Endothelial cell of umbilical vein (primary cell): ENCODE data around the gene GBP7. TPM values are rescaled to one million over a fixed set of nuclear protein-coding genes. Genes with fewer than 3 reads are reported as not detected.

Experiments
- BruUV-seq: library from RNA; stranded (reverse); fragments of 400-500 nt; replicated peaks from 2 replicates; lab custom pipeline; 2021; lab: Mats Ljungman, UMichigan
- CTCF ChIA-PET: fragments of 300-600, 350-600 bp; sonication (Branson Sonifier 250); formaldehyde crosslinking; loops from one replicate; lab custom pipeline; 2021; ENCODE audit warnings: antibody characterized with exemption, inconsistent platforms; lab: Charles Lee
- POLR2A ChIA-PET: fragments of 300-600, 350-600 bp; sonication (Branson Sonifier 250); formaldehyde crosslinking; loops from one replicate; lab custom pipeline; 2021; ENCODE audit warnings: antibody characterized with exemption, inconsistent platforms; lab: Charles Lee
- DNase-seq: peaks from one replicate; pipeline ENCODE4 v3.0.0-alpha.2; 2011; ENCODE audit warnings: low read depth, low spot score
- FAIRE-seq: peaks from 2 replicates; lab custom pipeline; 2011; peaks lifted over from hg19 to GRCh38; lab: Jason Lieb, UNC
- H2AFZ ChIP-seq: 2 replicates; pipeline ENCODE4 v1.6.0; 2012; ENCODE audit warnings: low read depth, low read length, control low read depth, inconsistent platforms
- H3K27ac ChIP-seq: 2 replicates; pipeline ENCODE4 v1.5.1; 2011; ENCODE audit warnings: low read depth, mild to moderate bottlenecking, control low read depth, low read length, moderate library complexity; ENCODE audit not compliant: insufficient read depth
- H3K27me3 ChIP-seq, 2 experiments: 2 replicates each; pipeline versions ENCODE4 v1.6.0 to v1.6.1; 2011; ENCODE audit warnings: low read length in 2 of 2, mixed read lengths in 1 of 2; ENCODE audit not compliant: control insufficient read depth in 2 of 2, insufficient read depth in 2 of 2
- H3K36me3 ChIP-seq, 2 experiments: 2 replicates in 1 of 2; 3 replicates in 1 of 2; pipeline ENCODE4 v1.5.1; 2011; ENCODE audit warnings: low read length in 2 of 2, mild to moderate bottlenecking in 1 of 2, moderate library complexity in 1 of 2; ENCODE audit not compliant: control insufficient read depth in 2 of 2, insufficient read depth in 2 of 2; ENCODE audit errors: extremely low read depth in 1 of 2
- H3K4me1 ChIP-seq: 3 replicates; pipeline ENCODE4 v1.5.1; 2011; ENCODE audit warnings: mild to moderate bottlenecking, low read length; ENCODE audit not compliant: control insufficient read depth, insufficient read depth; ENCODE audit errors: extremely low read depth
- H3K4me2 ChIP-seq: 2 replicates; pipeline ENCODE4 v1.6.1; 2011; ENCODE audit warnings: low read length, control low read depth, mixed read lengths; ENCODE audit not compliant: insufficient read depth
- H3K4me3 ChIP-seq, 3 experiments: fragments of 200-600 bp in 1 of 3; sonication (generic), shearing (Covaris generic) in 1 of 3; replicated peaks in 1 of 3; 2 replicates each; pipeline ENCODE4 v1.5.1; 2011 to 2016; ENCODE audit warnings: control low read depth in 3 of 3, low read length in 3 of 3, mild to moderate bottlenecking in 2 of 3, inconsistent platforms in 1 of 3, low read depth in 1 of 3, moderate library complexity in 1 of 3; ENCODE audit not compliant: insufficient read depth in 1 of 3
- H3K79me2 ChIP-seq: 2 replicates; pipeline ENCODE4 v1.6.0; 2012; ENCODE audit warnings: low read length, inconsistent platforms; ENCODE audit not compliant: control insufficient read depth, insufficient read depth
- H3K9ac ChIP-seq: replicated peaks from 2 replicates; pipeline ENCODE3; 2011; ENCODE audit warnings: low read length, control low read depth; ENCODE audit not compliant: insufficient read depth; ENCODE audit errors: extremely low read depth
- H3K9me1 ChIP-seq: replicated peaks from 3 replicates; pipeline ENCODE4 v1.6.0; 2011; ENCODE audit warnings: mild to moderate bottlenecking, low read length; ENCODE audit not compliant: control insufficient read depth, insufficient read depth; ENCODE audit errors: extremely low read depth
- H3K9me3 ChIP-seq: replicated peaks from 2 replicates; pipeline ENCODE4 v1.5.1; 2012; ENCODE audit warnings: low read length, inconsistent platforms; ENCODE audit not compliant: control insufficient read depth, insufficient read depth
- H4K20me1 ChIP-seq: replicated peaks from 2 replicates; pipeline ENCODE3; 2011; ENCODE audit warnings: mild to moderate bottlenecking, low read length; ENCODE audit not compliant: control insufficient read depth, insufficient read depth; ENCODE audit errors: extremely low read depth
- EZH2 ChIP-seq: IDR thresholded peaks from 2 replicates; pipeline ENCODE4 v1.6.1; 2012; ENCODE audit warnings: borderline replicate concordance, low read depth, mild to moderate bottlenecking, moderate library complexity, low read length, inconsistent platforms; ENCODE audit not compliant: severe bottlenecking
- FOS ChIP-seq: IDR thresholded peaks from 2 replicates; pipeline ENCODE4 v1.6.1; 2011; ENCODE audit warnings: mild to moderate bottlenecking, low read length, moderate library complexity, borderline replicate concordance; ENCODE audit not compliant: insufficient read depth
- GATA2 ChIP-seq: IDR thresholded peaks from 2 replicates; pipeline ENCODE4 v1.7.0; 2011; ENCODE audit warnings: low read depth, mild to moderate bottlenecking, moderate library complexity, mixed read lengths, low read length; ENCODE audit not compliant: insufficient read length, insufficient read depth
- JUN ChIP-seq: IDR thresholded peaks from 2 replicates; pipeline ENCODE4 v1.6.1; 2011; ENCODE audit warnings: borderline replicate concordance, low read depth; ENCODE audit not compliant: insufficient read length, insufficient read depth
- POLR2A ChIP-seq: IDR thresholded peaks from 2 replicates; pipeline ENCODE4 v1.6.1; 2012; ENCODE audit warnings: low read depth, mild to moderate bottlenecking, control low read depth, low read length
- POLR2AphosphoS5 ChIP-seq: IDR thresholded peaks from 2 replicates; pipeline ENCODE4 v1.6.1; 2012; ENCODE audit warnings: low read depth, mild to moderate bottlenecking, control low read depth, low read length, moderate library complexity; ENCODE audit not compliant: insufficient read depth
- dilution Hi-C: fragments of 300-500 bp; cut with MboI; formaldehyde crosslinking; loops from one replicate; pipeline ENCODE4 v1.15.0; 2019; ENCODE audit warnings: low sequenced_read_pairs; ENCODE audit not compliant: extremely low pct_ligation_motif_present
- intact Hi-C: fragments of 100-400 bp; cut with micrococcal nuclease; formaldehyde crosslinking; loops from one replicate; pipeline ENCODE4 v1.10.0; 2022
- polyA plus RNA-seq, 4 experiments: library from polyadenylated mRNA; depleted of rRNA in 3 of 4; stranded (reverse) in 3 of 4; unstranded in 1 of 4; fragments of >200 nt; gene quantifications; 2 replicates each; pipeline versions ENCODE4 v1.2.1 to v1.2.3, GENCODE V29; 2011 to 2012; ENCODE audit warnings: missing spikeins in 1 of 4
- total RNA-seq: library from RNA; stranded (reverse); gene quantifications from 2 replicates; pipeline ENCODE4 v1.2.3, GENCODE V29; 2021
- TF ChIP-seq, protein P1 (sequence below), 2 donors: IDR thresholded peaks; 1 replicate in 1 of 2; 2 replicates in 1 of 2; pipeline ENCODE4 v1.5.1; 2011; ENCODE audit warnings: low read length in 2 of 2, mild to moderate bottlenecking in 2 of 2, moderate library complexity in 2 of 2, control low read depth in 1 of 2, inconsistent platforms in 1 of 2, low read depth in 1 of 2; ENCODE audit not compliant: insufficient read depth in 1 of 2; ENCODE audit errors: extremely low read depth in 1 of 2

The GBP7 gene
- total and polyA plus RNA-seq, 2 donors (not counting 3 experiments of a cell fraction or from before 2014, with no cell fraction given) = not detected

DNA sequence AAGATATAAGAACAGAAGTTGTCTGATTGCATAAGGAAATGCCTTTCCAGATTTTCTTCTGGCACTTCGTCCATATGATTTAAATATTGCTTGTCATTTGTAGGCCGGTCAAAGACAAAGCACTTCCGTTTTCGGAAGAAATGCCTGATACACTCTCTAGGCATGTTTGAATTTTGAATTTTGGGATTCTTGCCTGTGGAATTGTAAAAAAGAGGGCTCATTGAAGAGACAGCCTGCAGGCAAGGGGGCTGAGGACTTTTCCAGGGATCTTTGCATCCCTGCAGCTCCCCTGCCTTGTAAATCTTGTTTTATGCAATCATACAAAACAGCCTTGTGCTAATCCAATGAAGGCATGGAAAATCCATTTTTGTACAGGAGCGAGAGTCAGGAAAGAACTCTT is 15.5 kb upstream of the GBP7 start:
- no TSS peak for BruUV-seq
- TF ChIP-seq GATA2 (no peak), POLR2A (no peak), JUN (no peak), POLR2AphosphoS5 (no peak), FOS (no peak)
- no peak for FAIRE-seq
- no peak for DNase-seq
- Histone ChIP-seq H3K27ac (no peak overlapping the region), H3K4me3 (no peak overlapping the region), H3K27me3 (no peaks in the 10 kb centered on the region), H3K9me1 (no peaks in the 10 kb centered on the region), H3K4me2 (no peak overlapping the region), H2AFZ (no peak overlapping the region), H3K9me3 (no peaks in the 10 kb centered on the region), H4K20me1 (no peaks in the 10 kb centered on the region), H3K79me2 (no peaks in the 10 kb centered on the region), H3K36me3 (no peaks in the 10 kb centered on the region), H3K9ac (no peak overlapping the region), H3K4me1 (no peaks in the 10 kb centered on the region)
- dilution Hi-C loops = no loop called here
- ChIA-PET CTCF (no interaction called here), POLR2A (no interaction called here)
- intact Hi-C loops = no loop called here

DNA sequence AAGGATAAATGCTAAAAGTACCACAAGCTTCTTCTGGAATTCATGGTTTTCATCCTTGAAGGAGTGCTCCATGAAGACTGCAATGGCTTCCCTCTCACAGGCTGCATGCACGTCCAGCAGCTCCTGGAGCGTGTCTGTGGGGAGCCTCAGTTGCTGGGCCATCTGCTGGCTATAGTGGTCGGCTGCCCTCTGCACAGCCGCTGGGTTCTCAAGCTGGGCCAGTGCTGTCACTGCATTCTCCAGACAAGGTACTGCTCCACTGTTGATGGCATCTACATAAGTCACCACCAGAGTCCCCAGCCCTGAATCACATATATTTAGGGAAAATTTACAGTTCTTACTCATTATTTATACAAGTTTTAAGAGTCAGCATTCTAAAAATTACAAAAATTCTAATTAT is 14.2 kb upstream of the GBP7 start:
- H3K36me3 ChIP-seq = no peaks in the 10 kb centered on the region
- H3K27me3 ChIP-seq = no peaks in the 10 kb centered on the region
- dilution Hi-C loops (no loop called here), intact Hi-C loops (no loop called here)
- no peak overlapping the region for H2AFZ ChIP-seq
- no peak overlapping the region for H3K27ac ChIP-seq
- no peak overlapping the region for H3K9ac ChIP-seq
- ChIA-PET CTCF (no interaction called here), POLR2A (no interaction called here)
- no peak overlapping the region for H3K4me3 ChIP-seq
- H4K20me1 ChIP-seq = no peaks in the 10 kb centered on the region
- FAIRE-seq (no peak), DNase-seq (no peak)
- H3K4me2 ChIP-seq = no peak overlapping the region
- H3K79me2 ChIP-seq = no peaks in the 10 kb centered on the region
- no peaks in the 10 kb centered on the region for H3K4me1 ChIP-seq
- no TSS peak for BruUV-seq
- H3K9me1 ChIP-seq = no peaks in the 10 kb centered on the region
- no peaks in the 10 kb centered on the region for H3K9me3 ChIP-seq
- TF ChIP-seq JUN = no peak
- TF ChIP-seq EZH2 = no peak
- TF ChIP-seq, protein P1, sequence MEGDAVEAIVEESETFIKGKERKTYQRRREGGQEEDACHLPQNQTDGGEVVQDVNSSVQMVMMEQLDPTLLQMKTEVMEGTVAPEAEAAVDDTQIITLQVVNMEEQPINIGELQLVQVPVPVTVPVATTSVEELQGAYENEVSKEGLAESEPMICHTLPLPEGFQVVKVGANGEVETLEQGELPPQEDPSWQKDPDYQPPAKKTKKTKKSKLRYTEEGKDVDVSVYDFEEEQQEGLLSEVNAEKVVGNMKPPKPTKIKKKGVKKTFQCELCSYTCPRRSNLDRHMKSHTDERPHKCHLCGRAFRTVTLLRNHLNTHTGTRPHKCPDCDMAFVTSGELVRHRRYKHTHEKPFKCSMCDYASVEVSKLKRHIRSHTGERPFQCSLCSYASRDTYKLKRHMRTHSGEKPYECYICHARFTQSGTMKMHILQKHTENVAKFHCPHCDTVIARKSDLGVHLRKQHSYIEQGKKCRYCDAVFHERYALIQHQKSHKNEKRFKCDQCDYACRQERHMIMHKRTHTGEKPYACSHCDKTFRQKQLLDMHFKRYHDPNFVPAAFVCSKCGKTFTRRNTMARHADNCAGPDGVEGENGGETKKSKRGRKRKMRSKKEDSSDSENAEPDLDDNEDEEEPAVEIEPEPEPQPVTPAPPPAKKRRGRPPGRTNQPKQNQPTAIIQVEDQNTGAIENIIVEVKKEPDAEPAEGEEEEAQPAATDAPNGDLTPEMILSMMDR (IDR thresholded peaks at IDR 0.05; ENCODE audit: extremely low read depth in 1 of 2, insufficient read depth in 1 of 2, low read depth in 1 of 2, low read length in 2 of 2) = no peak
